HL-60/S4 treated with phorbol 12-myristate 13-acetate at 8.2 ng/mL for 4 days and 3 days (cell line): ENCODE data around the gene GINS1.

ENCODE experiments used
- in situ Hi-C: fragments of 300-500 bp; cut with MboI; formaldehyde crosslinking; loops from 2 replicates; pipeline ENCODE4 v1.15.0; 2022; ENCODE audit warnings: low sequenced_read_pairs

The GINS1 gene

GRCh38 chr20:25407311-25408169, at the start of gene GINS1:
GINS1 (plus strand) TSS chr20:25407673; CDS start chr20:25407821, 148 bp downstream.
- in situ Hi-C loops, result loop anchor here (25.0 kb wide), 1 partner anchor 420 kb away; the partner anchor contains the start of gene APMAP

DNA sequence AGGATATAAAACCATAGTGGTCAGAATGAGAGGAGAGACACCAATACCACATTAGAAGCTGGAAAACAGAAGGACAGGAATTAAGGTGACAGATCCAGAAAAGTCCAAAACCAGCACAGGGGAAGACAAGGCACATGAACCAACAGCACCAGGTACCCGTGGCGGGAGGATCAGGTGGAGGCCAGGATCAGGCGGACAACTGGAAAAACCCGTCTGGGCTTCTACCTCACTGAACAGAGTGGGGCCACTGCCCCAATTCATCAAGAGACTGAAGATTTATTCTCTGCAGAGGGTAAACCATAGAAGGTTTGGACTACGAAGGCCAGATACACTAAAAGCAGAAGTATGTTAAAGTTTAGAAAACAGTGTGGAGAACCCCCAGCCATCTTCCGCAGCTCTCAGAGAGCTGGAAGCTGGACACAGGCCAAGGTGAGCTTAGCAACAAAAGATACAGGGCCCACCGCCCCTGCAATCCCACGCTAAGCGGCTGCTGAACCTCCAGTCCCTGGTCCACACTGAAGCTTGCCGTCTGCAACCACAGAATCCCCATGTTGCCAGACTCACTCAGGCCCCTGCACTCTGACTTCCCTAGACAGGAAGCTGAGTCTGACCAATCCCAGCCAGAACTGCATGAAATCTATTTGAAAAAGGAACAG, 46.7 kb upstream of the GINS1 start:
- in situ Hi-C loops, result no loop called here

DNA sequence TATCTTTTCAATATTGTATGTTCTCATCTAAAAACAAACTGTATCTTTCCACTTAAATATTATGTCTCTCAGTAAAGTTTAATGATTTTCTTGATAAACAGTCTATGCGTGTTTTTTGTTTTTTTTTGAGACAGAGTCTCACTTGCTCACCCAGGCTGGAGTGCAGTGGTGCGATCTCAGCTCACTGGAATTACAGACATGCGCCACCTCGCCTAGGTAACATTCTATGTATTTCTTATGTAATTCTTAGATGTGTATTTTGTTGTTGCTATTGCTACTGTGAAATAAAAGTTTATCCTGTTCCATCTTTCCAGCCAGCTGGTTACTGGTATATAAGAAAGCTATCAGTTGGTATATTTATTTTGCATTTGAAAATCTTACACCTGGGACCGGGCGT, 46.2 kb upstream of the GINS1 start:
- in situ Hi-C loops, result no loop called here

DNA sequence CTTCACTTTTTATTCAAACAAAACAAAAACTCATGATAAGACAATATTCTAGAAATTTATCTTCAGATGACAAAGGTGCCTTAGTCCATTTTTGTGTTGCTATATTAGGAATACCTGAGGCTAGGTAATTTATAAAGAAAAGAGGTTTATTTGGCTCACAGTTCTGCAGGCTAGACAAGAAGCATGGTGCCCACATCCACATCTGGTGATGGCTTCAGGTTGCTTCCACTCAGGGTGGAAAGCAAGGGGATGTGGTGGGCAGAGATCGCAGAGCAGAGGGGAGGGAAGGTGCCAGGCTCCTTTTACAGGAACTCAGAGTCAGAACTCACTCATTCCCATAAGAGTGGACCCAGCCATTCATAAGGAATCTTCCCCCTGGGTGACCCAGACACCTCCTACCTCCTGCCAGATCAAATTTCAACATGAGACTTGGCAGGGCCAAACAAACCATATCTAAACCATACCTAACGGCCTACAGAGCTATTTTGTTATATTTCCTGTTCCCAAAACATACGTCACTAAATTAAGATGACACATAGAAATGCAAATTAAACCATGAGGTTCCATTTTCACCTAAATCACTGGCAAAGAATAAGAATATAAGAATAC, 43.2 kb upstream of the GINS1 start:
- in situ Hi-C loops, result no loop called here

DNA sequence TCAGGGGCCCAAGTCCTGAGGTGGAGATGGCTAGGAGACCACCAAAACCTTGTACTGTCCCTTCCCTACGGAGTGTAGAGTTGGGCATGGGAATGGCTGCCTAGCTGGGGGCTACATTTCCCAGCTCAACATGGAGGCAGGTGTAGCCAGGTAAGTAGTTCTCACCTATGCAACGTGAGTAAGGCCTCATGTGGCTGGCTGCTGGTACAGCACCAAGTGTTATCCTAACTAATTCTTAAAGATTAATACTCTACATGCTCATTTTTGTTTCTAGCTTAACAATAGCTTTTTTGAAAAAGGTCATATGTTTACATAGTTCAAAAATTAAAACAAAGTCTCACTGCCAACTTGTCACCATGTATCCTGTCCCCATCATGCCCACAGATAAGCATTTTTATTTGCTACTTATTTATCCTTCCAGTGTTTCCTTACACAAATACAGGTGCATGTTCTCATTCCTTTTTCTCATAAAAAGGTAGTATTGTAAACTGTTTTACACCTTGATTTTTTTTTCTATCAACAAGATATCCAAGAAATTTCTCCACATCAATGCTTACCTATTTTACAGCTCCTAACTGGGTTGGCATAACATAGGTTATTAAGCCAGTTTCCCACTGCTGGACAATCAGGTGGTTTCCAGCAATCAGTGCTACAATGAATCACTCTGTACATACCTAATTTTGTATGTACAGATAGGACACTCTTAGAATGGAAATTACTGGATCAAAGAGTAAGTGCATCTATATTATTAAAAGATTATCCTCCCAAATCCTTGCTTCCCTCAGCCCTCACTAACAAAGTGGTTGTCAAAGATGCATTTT, 42.4 kb upstream of the GINS1 start:
- in situ Hi-C loops, result no loop called here

DNA sequence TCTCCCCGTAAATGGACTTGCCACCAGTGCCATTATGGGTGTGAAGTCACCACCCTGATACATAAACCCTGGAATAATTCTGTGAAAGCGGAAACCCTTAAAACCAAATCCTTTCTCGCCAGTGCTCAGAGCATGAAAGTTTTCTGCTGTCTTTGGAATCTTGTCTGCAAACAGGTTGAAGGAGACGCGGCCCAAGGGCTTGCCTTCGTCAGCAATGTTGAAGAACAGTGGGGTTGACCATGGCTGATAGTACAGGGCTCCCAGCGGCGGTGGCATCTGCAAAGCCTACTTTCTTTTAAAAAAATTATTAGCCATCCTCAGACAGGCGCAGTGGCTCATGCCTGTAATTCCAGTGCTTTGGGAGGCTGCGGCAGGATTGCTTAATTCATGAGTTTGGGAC, 38.9 kb upstream of the GINS1 start:
- in situ Hi-C loops, result no loop called here

- in situ Hi-C loops, result no loop called here
Measured at GRCh38 chr20:25368976-25369375, 38.5 kb upstream of the GINS1 start.

GRCh38 chr20:25369529-25369928, 37.9 kb upstream of the GINS1 start:
- in situ Hi-C loops, result no loop called here

- in situ Hi-C loops, result loop anchor here (10.0 kb wide), 1 partner anchor 55 kb away; no protein-coding TSS in a partner anchor
Measured at GRCh38 chr20:25369971-25370370, 37.5 kb upstream of the GINS1 start.

DNA sequence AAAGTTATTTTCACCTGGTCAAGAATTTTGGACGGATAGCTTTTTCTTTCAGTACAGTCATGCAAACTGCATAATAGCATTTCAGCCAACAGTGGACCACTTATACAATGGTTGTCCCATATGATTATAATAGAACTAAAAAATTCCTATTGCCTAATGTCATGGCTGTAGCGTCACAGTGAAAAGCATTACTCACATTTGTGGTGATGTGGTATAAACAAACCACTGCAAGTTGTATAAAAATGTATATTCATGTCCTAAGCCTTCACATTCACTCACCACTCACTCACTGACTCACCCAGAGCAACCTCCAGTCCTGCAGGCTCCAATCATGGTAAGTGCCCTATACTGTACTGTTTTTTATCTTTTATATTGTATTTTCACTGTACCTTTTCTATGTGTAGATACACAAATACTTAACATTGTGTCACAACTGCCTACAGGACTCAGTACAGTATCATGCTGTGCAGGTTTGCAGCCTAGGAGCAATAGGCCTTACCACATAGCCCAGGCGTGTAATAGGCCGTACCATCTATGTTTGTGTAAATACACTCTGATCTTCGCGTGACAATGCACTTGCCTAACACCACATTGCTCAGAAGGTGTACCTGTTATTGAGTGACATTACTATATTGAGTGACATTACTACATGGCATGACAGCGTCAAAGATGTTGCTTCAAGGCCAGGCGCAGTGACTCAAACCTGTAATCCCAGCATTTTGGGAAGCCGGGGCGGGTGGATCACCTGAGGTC, 34.7 kb upstream of the GINS1 start:
- in situ Hi-C loops, result loop anchor here (10.0 kb wide), 1 partner anchor 58 kb away; no protein-coding TSS in a partner anchor

DNA sequence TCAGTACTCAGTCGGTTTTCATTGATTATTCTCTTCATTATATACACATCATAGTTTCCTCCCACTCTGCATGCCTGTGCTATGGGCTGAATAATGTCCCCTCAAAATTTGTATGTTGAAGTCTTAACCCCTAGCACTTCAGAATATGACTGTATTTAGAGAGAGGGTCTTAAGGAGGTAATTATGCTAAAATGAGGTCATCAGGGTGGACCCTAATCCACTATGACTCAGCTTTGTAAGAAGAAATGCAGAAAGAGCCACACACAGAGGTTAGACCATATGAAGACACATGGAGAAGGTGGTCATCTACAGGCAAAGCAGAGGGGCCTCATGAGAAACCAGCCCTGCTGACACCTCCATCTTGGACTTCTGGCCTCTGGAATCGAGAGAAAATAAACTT, 32.6 kb upstream of the GINS1 start:
- in situ Hi-C loops, result loop anchor here (10.0 kb wide), 1 partner anchor 60 kb away; no protein-coding TSS in a partner anchor

DNA sequence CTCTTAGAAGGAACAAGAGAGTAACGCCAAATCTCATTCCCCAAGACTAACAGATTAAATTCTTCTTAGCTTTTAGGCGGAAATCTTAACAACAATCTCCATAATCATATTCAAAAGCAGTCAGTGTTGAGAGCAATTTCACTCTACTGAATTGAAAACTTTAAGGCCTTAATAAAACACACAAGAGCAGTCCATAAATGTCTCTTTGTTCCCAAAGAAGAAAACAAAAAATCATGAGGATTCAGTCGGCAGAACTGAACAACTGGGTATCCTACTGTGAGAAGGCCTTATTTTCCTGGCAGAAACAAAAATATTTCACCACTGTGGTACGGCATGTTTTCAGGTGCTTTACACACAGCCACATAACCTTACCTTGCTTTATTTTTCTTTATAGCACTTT, 31.2 kb upstream of the GINS1 start:
- in situ Hi-C loops, result loop anchor here (10.0 kb wide), 1 partner anchor 61 kb away; no protein-coding TSS in a partner anchor

- in situ Hi-C loops, result loop anchor here (10.0 kb wide), 1 partner anchor 62 kb away; no protein-coding TSS in a partner anchor
Measured at GRCh38 chr20:25376886-25377285, 30.6 kb upstream of the GINS1 start.

GRCh38 chr20:25378189-25378883, 29.1 kb upstream of the GINS1 start:
- in situ Hi-C loops, result loop anchor here (10.0 kb wide), 1 partner anchor 64 kb away; no protein-coding TSS in a partner anchor

DNA sequence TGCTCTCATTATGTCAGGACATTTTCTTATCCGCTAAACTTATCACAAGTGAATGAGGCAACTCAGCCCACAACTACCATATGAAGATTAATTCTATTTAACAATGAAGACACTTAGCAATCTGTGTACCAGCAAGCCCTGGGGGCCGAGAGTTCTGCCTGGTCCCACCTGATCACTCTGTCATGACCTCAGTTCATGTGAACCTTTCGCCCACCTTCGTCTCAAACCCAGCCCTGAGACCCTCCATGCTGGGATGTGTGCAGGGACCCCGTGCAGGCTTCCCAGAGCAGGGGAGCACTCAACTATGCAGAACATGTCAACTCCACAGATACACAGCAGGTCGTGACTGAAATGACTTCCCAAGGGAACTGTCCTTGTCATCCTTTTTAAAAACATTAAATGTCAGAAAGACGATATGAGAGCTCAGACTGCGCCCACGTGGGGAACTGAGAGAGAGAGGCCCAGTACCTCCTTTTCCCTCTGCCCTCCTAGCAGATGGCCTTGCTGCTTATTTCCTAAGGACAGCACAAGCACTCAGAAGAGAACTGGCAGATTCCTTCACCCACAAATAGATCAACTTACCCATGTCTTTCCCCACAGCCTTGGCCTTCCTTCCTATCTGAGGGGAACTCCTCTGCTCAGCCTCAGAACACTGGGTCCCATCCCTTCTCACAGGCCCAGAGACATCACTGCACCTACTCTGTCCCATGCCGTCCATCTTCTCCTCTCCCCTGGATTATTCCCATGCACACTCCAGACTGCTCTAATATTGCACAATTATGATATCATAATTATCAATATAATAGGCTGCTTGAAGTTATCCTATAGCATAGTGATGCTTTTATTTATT, 28.4 kb upstream of the GINS1 start:
- in situ Hi-C loops, result loop anchor here (10.0 kb wide), 1 partner anchor 64 kb away; no protein-coding TSS in a partner anchor

GRCh38 chr20:25380945-25381614, 26.4 kb upstream of the GINS1 start:
- in situ Hi-C loops, result no loop called here

DNA sequence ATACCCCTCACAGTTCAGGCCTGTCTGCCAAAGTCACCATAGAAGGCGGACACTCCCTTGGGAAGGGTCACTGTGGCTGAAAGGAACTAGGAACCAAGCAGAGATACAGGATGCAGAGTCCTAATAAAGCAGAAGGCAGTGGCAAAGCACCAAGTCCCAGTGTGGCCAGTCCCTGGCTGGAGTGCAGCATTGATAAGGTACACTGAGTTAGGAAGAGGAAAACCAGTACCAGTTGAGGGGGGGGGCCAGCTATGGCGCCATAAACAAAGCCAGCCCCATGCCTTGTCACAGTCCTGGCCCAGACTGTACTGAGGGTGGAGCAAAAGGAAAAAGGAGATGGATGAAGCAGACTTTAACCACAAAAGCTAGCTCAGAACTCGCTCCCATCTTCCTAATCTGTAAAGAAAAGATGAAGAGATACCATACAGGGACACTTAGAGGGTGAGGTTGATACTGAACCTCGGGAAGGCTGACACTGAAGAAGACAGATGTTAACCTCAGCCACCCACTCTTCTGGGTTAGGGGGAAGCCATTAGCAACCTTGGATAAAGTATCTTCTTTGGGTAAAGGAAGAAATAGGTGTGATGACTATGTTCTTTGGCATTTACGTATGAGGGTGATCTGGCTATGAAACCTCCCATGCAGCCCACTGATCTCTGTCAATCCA, 24.6 kb upstream of the GINS1 start:
- in situ Hi-C loops, result no loop called here
